CD4-positive, CD25-positive, alpha-beta regulatory T cell (primary cell): ENCODE data around the gene AXIN2. TPM values are rescaled to one million over a fixed set of nuclear protein-coding genes. Genes with fewer than 3 reads are reported as not detected.
"Not testable (repeated sequence)": the region's sequence is repeated elsewhere in the genome, so short reads cannot be mapped to it uniquely, and the experiment has no call there.

Experiments used
- ATAC-seq, 2 donors: fragments of 150-1000 bp; cut with Tn5 transposase; one replicate each; pipeline ENCODE4 v1.10.0; 2021; ENCODE audit warnings: low read depth in 2 of 2, moderate number of reproducible peaks in 2 of 2, moderate library complexity in 1 of 2
- DNase-seq, 3 donors: peaks; one replicate each; pipeline versions ENCODE4 v3.0.0 to v3.0.0-alpha.2; 2012 to 2022; ENCODE audit warnings: mixed read lengths in 1 of 3
- H3K27ac ChIP-seq: one replicate; pipeline ENCODE4 v1.7.0; 2013; ENCODE audit warnings: mild to moderate bottlenecking, low read length; ENCODE audit not compliant: insufficient read depth, poor library complexity, severe bottlenecking
- H3K27me3 ChIP-seq: one replicate; pipeline ENCODE4 v1.7.0; 2013; ENCODE audit warnings: low read length; ENCODE audit not compliant: control insufficient read depth, insufficient read depth
- H3K36me3 ChIP-seq: one replicate; pipeline ENCODE4 v1.7.0; 2013; ENCODE audit warnings: mild to moderate bottlenecking, low read length, moderate library complexity; ENCODE audit not compliant: control insufficient read depth, insufficient read depth
- H3K4me1 ChIP-seq: 2 replicates; pipeline ENCODE4 v1.7.0; 2013; ENCODE audit warnings: mild to moderate bottlenecking, low read length; ENCODE audit not compliant: insufficient read depth, control insufficient read depth, poor library complexity, severe bottlenecking
- H3K4me3 ChIP-seq: one replicate; pipeline ENCODE4 v1.7.0; 2013; ENCODE audit warnings: low read depth, mild to moderate bottlenecking, low read length, moderate library complexity
- H3K9me3 ChIP-seq, 2 experiments: 1 replicate in 1 of 2; 2 replicates in 1 of 2; pipeline ENCODE4 v1.7.0; 2013; ENCODE audit warnings: low read length in 2 of 2, mild to moderate bottlenecking in 1 of 2, moderate library complexity in 1 of 2; ENCODE audit not compliant: control insufficient read depth in 2 of 2
- H3K27ac Mint-ChIP-seq, 3 donors: one replicate each; pipeline ENCODE4 v1.8.0; 2020 to 2022; ENCODE audit warnings: mild to moderate bottlenecking in 3 of 3, mixed read lengths in 3 of 3, moderate library complexity in 2 of 3
- H3K27me3 Mint-ChIP-seq: one replicate; pipeline ENCODE4 v1.8.0; 2022; ENCODE audit warnings: mild to moderate bottlenecking, mixed read lengths
- H3K36me3 Mint-ChIP-seq: one replicate; pipeline ENCODE4 v1.8.0; 2020; ENCODE audit warnings: mixed read lengths
- H3K4me1 Mint-ChIP-seq, 4 donors: one replicate each; pipeline ENCODE4 v1.8.0; 2020 to 2022; ENCODE audit warnings: mixed read lengths in 4 of 4, mild to moderate bottlenecking in 1 of 4
- H3K4me3 Mint-ChIP-seq, 4 donors: one replicate each; pipeline ENCODE4 v1.8.0; 2020 to 2022; ENCODE audit warnings: mild to moderate bottlenecking in 4 of 4, mixed read lengths in 4 of 4, moderate library complexity in 3 of 4
- H3K9me3 Mint-ChIP-seq, 7 donors: one replicate each; pipeline ENCODE4 v1.8.0; 2020 to 2022; ENCODE audit warnings: mixed read lengths in 7 of 7, mild to moderate bottlenecking in 3 of 7, moderate library complexity in 2 of 7
- polyA plus RNA-seq, 4 donors: library from polyadenylated mRNA; unstranded; fragments of 300-500 nt; fragmentation: Illumina TruSeq; gene quantifications; one replicate each; pipeline ENCODE4 v1.2.3, GENCODE V29; 2021
- total RNA-seq: library from RNA; stranded (reverse); gene quantifications from one replicate; pipeline ENCODE4 v1.2.3, GENCODE V29; 2022

AXIN2 gene
- total and polyA plus RNA-seq, 5 donors from 2014 or later, result 0.80 to 17.9 (median 2.0) TPM

DNA sequence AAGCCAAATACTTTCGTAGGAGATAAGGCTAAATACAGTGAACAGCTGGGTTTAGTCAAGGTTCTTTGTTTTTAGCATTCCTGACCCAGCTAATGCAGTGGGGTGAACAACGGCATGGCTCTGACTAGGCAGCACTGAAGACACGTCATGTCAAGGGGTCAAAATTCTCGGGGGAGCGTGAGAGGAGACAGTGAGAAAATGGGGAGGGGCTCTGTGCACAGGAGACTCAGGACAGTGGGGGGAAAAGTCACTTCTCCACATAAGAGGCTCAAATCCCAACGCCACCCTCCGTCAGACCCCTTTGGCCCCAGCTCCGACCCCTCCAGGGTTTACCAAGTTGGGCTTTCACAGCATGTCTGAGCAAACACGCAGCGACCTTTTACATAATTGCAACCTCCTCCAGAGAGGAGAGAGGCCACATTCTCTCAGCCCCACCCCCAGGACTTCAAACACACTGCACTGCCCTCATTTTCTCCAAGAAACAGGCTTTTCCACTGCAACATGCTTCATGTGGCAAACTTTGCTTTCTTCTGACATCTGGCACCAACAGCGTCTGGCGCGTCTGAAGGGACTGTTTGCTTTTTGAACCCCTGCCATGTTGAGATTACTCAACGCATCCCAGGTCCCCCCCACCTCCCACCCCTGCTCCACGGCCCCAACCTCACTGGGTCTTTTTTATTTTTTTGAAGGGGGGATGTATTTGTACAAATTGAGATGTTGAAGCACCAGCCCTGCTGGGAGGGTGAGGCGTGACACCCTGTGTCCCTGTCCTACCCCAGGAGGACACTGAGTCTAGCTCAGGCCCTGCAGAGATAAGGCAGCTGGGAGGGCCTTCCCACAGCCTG, 30.0 kb downstream of the AXIN2 start:
- Histone ChIP-seq H3K36me3 (no peaks in the 10 kb centered on the region), H3K4me1 (no peaks in the 10 kb centered on the region), H3K9me3 (no peaks in the 10 kb centered on the region), H3K27ac (no peak overlapping the region), H3K4me3 (no peak overlapping the region), H3K27me3 (no peaks in the 10 kb centered on the region)
- DNase-seq (no peak), ATAC-seq (peak in 1 of 2 donors; percentile 18)
- Mint-ChIP-seq H3K36me3 (peaks cover 37% of the 10 kb centered on the region), H3K27me3 (no peaks in the 10 kb centered on the region), H3K4me1 (no peaks in the 10 kb centered on the region), H3K9me3 (no peaks in the 10 kb centered on the region), H3K4me3 (no peak overlapping the region), H3K27ac (peak overlapping the region in 2 of 3 donors; percentile 48 to 73)

- H3K36me3 ChIP-seq, result no peaks in the 10 kb centered on the region
- H3K27ac ChIP-seq, result no peak overlapping the region
- no peaks in the 10 kb centered on the region for H3K9me3 Mint-ChIP-seq
- H3K9me3 ChIP-seq, result no peaks in the 10 kb centered on the region
- DNase-seq, result no peak
- no peaks in the 10 kb centered on the region for H3K4me1 ChIP-seq
- H3K27me3 Mint-ChIP-seq, result no peaks in the 10 kb centered on the region
- no peaks in the 10 kb centered on the region for H3K4me1 Mint-ChIP-seq
- no peak overlapping the region for H3K4me3 ChIP-seq
- peak overlapping the region in 2 of 3 donors; percentile 64 to 73 for H3K27ac Mint-ChIP-seq
- no peak overlapping the region for H3K4me3 Mint-ChIP-seq
- peaks cover 33% of the 10 kb centered on the region for H3K36me3 Mint-ChIP-seq
- no peaks in the 10 kb centered on the region for H3K27me3 ChIP-seq
- no peak for ATAC-seq
Measured at GRCh38 chr17:65530523-65531255, 30.8 kb downstream of the AXIN2 start.

- ATAC-seq (no peak), DNase-seq (no peak)
- peak overlapping the region in 2 of 3 donors; percentile 64 to 73 for H3K27ac Mint-ChIP-seq
- no peaks in the 10 kb centered on the region for H3K9me3 Mint-ChIP-seq
- H3K36me3 Mint-ChIP-seq, result peaks cover 26% of the 10 kb centered on the region
- Histone ChIP-seq H3K27ac (no peak overlapping the region), H3K36me3 (no peaks in the 10 kb centered on the region), H3K4me3 (no peak overlapping the region), H3K27me3 (no peaks in the 10 kb centered on the region), H3K9me3 (no peaks in the 10 kb centered on the region), H3K4me1 (no peaks in the 10 kb centered on the region)
- no peaks in the 10 kb centered on the region for H3K27me3 Mint-ChIP-seq
- no peak overlapping the region for H3K4me3 Mint-ChIP-seq
- H3K4me1 Mint-ChIP-seq, result no peaks in the 10 kb centered on the region
Measured at GRCh38 chr17:65529761-65530522, 31.5 kb downstream of the AXIN2 start.

- H3K36me3 ChIP-seq, result no peaks in the 10 kb centered on the region
- Mint-ChIP-seq H3K27me3 (no peaks in the 10 kb centered on the region), H3K36me3 (peaks cover 23% of the 10 kb centered on the region), H3K9me3 (no peaks in the 10 kb centered on the region), H3K4me1 (peaks cover 2 to 4% (median 3%) of the 10 kb centered on the region in 4 donors), H3K27ac (no peak overlapping the region), H3K4me3 (no peak overlapping the region)
- ATAC-seq (no peak), DNase-seq (no peak)
- H3K4me3 ChIP-seq, result no peak overlapping the region
- H3K9me3 ChIP-seq, result no peaks in the 10 kb centered on the region
- H3K27me3 ChIP-seq, result no peaks in the 10 kb centered on the region
- no peak overlapping the region for H3K27ac ChIP-seq
- H3K4me1 ChIP-seq, result peaks cover 5% of the 10 kb centered on the region
Measured at GRCh38 chr17:65529040-65529633, 32.3 kb downstream of the AXIN2 start.

GRCh38 chr17:65527857-65528591, 33.4 kb downstream of the AXIN2 start:
- no peak overlapping the region for H3K4me3 Mint-ChIP-seq
- peaks cover 8 to 14% (median 12%) of the 10 kb centered on the region in 4 donors for H3K4me1 Mint-ChIP-seq
- Histone ChIP-seq H3K27ac (no peak overlapping the region), H3K4me1 (peaks cover 14% of the 10 kb centered on the region), H3K36me3 (no peaks in the 10 kb centered on the region), H3K4me3 (no peak overlapping the region), H3K27me3 (no peaks in the 10 kb centered on the region), H3K9me3 (no peaks in the 10 kb centered on the region)
- DNase-seq (no peak), ATAC-seq (no peak)
- no peaks in the 10 kb centered on the region for H3K9me3 Mint-ChIP-seq
- peaks cover 2% of the 10 kb centered on the region for H3K27me3 Mint-ChIP-seq
- peak overlapping the region in 1 of 3 donors; percentile 2 for H3K27ac Mint-ChIP-seq
- H3K36me3 Mint-ChIP-seq, result peaks cover 19% of the 10 kb centered on the region

DNA sequence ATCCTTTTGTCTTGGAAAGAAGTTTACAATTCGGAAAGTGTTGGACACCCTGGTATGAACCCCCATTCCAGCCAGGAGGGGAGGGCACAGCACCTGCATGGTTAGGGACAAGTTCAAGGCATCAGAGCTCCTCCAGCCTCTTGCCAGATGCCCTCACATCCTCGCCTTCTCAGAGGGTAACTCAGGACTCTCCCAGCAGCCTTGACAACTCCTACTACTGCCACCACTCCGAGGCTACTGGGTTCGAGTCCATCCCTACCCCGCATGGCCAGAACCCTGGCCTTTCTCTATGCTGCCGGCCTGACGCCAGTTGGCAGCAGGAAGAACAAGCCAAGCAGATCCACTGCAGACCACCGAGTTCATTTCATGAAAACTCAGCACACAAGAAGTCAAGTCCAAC, 34.1 kb downstream of the AXIN2 start:
- H3K27ac Mint-ChIP-seq, result no peak overlapping the region
- Histone ChIP-seq H3K4me3 (no peak overlapping the region), H3K4me1 (peaks cover 19% of the 10 kb centered on the region), H3K27ac (no peak overlapping the region), H3K9me3 (no peaks in the 10 kb centered on the region), H3K27me3 (no peaks in the 10 kb centered on the region), H3K36me3 (no peaks in the 10 kb centered on the region)
- peaks cover 9 to 21% (median 16%) of the 10 kb centered on the region in 4 donors for H3K4me1 Mint-ChIP-seq
- H3K9me3 Mint-ChIP-seq, result no peaks in the 10 kb centered on the region
- DNase-seq, result no peak
- no peak for ATAC-seq
- H3K27me3 Mint-ChIP-seq, result peaks cover 4% of the 10 kb centered on the region
- peaks cover 18% of the 10 kb centered on the region for H3K36me3 Mint-ChIP-seq
- H3K4me3 Mint-ChIP-seq, result no peak overlapping the region

GRCh38 chr17:65526854-65527253, 34.6 kb downstream of the AXIN2 start:
- H3K9me3 Mint-ChIP-seq, H3K27ac ChIP-seq, H3K36me3 ChIP-seq, H3K27me3 Mint-ChIP-seq, H3K4me3 ChIP-seq, H3K27ac Mint-ChIP-seq, DNase-seq, H3K9me3 ChIP-seq, H3K27me3 ChIP-seq, H3K4me3 Mint-ChIP-seq, ATAC-seq: not testable (repeated sequence)
- Mint-ChIP-seq H3K36me3 (peaks cover 13% of the 10 kb centered on the region), H3K4me1 (peaks cover 10 to 25% (median 18%) of the 10 kb centered on the region in 4 donors)
- peaks cover 19% of the 10 kb centered on the region for H3K4me1 ChIP-seq
